Bronchial smooth muscle cell (primary cell): ENCODE results near the gene BCAN. TPM values are rescaled to one million over a fixed set of nuclear protein-coding genes. Genes with fewer than 3 reads are reported as not detected.

ENCODE experiments used
- total RNA-seq: library from RNA; depleted of rRNA; stranded (reverse); fragments of >200 nt; gene quantifications from 2 replicates; pipeline ENCODE4 v1.2.1, GENCODE V29; 2014

BCAN gene
- not detected in 2 replicates for total RNA-seq

GRCh38 chr1:156641761-156642264, at the start of gene BCAN:
Gene BCAN, plus strand, starts transcription at chr1:156642117. Its CDS starts 3,938 bp downstream, at chr1:156646055.

GRCh38 chr1:156601122-156601830, 40.6 kb upstream of the BCAN start, which contains the start of gene GPATCH4:
Gene GPATCH4, minus strand, starts transcription at chr1:156601479.

GRCh38 chr1:156618853-156619581, 22.9 kb upstream of the BCAN start, which contains the start of gene HAPLN2:
Gene HAPLN2, plus strand, starts transcription at chr1:156619415. Its CDS starts 4,076 bp downstream, at chr1:156623491.

GRCh38 chr1:156676820-156677615, 35.1 kb downstream of the BCAN start, which contains the start of gene NES:
Gene NES, minus strand, starts transcription at chr1:156677407. Its CDS starts 143 bp downstream, at chr1:156677264.

GRCh38 chr1:156705321-156705917, 63.5 kb downstream of the BCAN start, which contains the start of gene CRABP2:
Gene CRABP2, minus strand, starts transcription at chr1:156705583. Its CDS starts 137 bp downstream, at chr1:156705446.

Other genes starting within 250 kb of the BCAN start
- 3.6 and 4.5 TPM in 2 replicates for gene MEF2D, start 141.3 kb upstream of the BCAN start, total RNA-seq
- 1.3 and 3.6 TPM in 2 replicates for gene IQGAP3, start 69.6 kb upstream of the BCAN start, total RNA-seq
- gene TTC24, start 62.4 kb upstream of the BCAN start, total RNA-seq = not detected in 2 replicates
- gene NAXE, start 50.3 kb upstream of the BCAN start, total RNA-seq = 36.7 and 56.6 TPM in 2 replicates
- 5.4 and 8.2 TPM in 2 replicates for gene GPATCH4, start 40.6 kb upstream of the BCAN start, total RNA-seq
- gene HAPLN2, start 22.7 kb upstream of the BCAN start, total RNA-seq = 0.16 TPM in 1 of 2 replicates, not detected in the other
- 30.8 and 63.4 TPM in 2 replicates for gene NES, start 35.3 kb downstream of the BCAN start, total RNA-seq
- 80.6 and 167 TPM in 2 replicates for gene CRABP2, start 63.5 kb downstream of the BCAN start, total RNA-seq
- 11.0 and 12.9 TPM in 2 replicates for gene METTL25B, start 86.4 kb downstream of the BCAN start, total RNA-seq
- 5.1 and 5.5 TPM in 2 replicates for gene ISG20L2, start 86.6 kb downstream of the BCAN start, total RNA-seq
- gene MRPL24, start 99.0 kb downstream of the BCAN start, total RNA-seq = 41.3 and 43.3 TPM in 2 replicates
- gene HDGF, start 109.6 kb downstream of the BCAN start, total RNA-seq = 98.5 and 133 TPM in 2 replicates
- gene PRCC, start 125.4 kb downstream of the BCAN start, total RNA-seq = 6.4 and 9.5 TPM in 2 replicates
- 0.32 TPM in 1 of 2 replicates, not detected in the other for gene SH2D2A, start 174.7 kb downstream of the BCAN start, total RNA-seq
- gene INSRR, start 217.0 kb downstream of the BCAN start, total RNA-seq = under 0.01 TPM in 1 of 2 replicates, not detected in the other
- 0.09 and 0.16 TPM in 2 replicates for gene NTRK1, start 218.7 kb downstream of the BCAN start, total RNA-seq